ENCODE measurements around the gene ROCK2.

DNA sequence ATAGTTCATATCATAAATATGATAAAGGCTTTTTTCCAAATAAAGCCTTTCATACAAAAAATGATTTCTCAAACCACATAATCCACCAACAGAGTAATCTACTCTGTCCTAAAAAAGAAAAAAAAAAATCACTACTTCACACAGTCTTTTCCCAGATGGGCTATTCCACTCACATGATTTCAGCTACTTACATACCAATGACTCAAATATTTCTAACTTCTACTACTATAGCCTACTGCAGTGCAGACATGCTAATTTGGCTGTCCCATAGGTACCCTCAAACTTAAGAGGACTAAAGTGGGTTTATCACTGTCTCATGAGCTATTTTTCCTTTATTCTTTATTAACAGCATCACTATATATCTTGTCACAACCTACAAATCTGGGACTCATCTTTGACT lies 131.8 kb downstream of the ROCK2 start:
- no peak for TF ChIP-seq REST (tag by site-specific recombination; IDR thresholded peaks at IDR 0.05)
- no peak for TF ChIP-seq CTCF (tag by site-specific recombination; IDR thresholded peaks at IDR 0.05)
- TF ChIP-seq ZNF24 (tag by site-specific recombination; IDR thresholded peaks at IDR 0.05), result no peak
- TF ChIP-seq ZNF18 (tag by site-specific recombination; IDR thresholded peaks at IDR 0.05), result no peak
- TF ChIP-seq ZNF776 (tag by site-specific recombination; IDR thresholded peaks at IDR 0.05; ENCODE audit: borderline replicate concordance), result no peak
- TF ChIP-seq ZNF175 (tag by site-specific recombination; IDR thresholded peaks at IDR 0.05), result no peak
- TF ChIP-seq ZNF629 (tag by site-specific recombination; IDR thresholded peaks at IDR 0.05), result no peak

Data from HEK293 (cell line).